HCT116 (cell line): ENCODE measurements around the gene EPHB3. TPM values are rescaled to one million over a fixed set of nuclear protein-coding genes. Genes with fewer than 3 reads are reported as not detected.
A peak's percentile ranks its signal among the peaks of the same experiment; 100 is the strongest.

Source experiments
- ATAC-seq: fragments of 200-7000 bp; cut with Tn5 transposase; 2 replicates; pipeline ENCODE4 v1.9.1; 2020; ENCODE audit warnings: mild to moderate bottlenecking, moderate library complexity
- BruUV-seq: library from RNA; stranded (reverse); fragments of 400-500 nt; replicated peaks from 2 replicates; lab custom pipeline; 2021; lab: Mats Ljungman, UMichigan
- CTCF ChIA-PET: fragments of 300-600 bp; sonication (Branson Sonifier 250); formaldehyde crosslinking; loops from one replicate; lab custom pipeline; 2021; ENCODE audit warnings: antibody characterized with exemption; lab: Charles Lee
- POLR2A ChIA-PET: fragments of 300-600, 350-600 bp; sonication (Branson Sonifier 250); formaldehyde crosslinking; loops from one replicate; lab custom pipeline; 2021; ENCODE audit warnings: antibody characterized with exemption; lab: Charles Lee
- RAD21 ChIA-PET, 2 experiments: fragments of 300-600 bp; sonication (Branson Sonifier 250); formaldehyde crosslinking; loops; one replicate each; lab custom pipeline; 2023; ENCODE audit warnings: low total read pairs in 2 of 2; ENCODE audit not compliant: uncharacterized antibody in 2 of 2, unreplicated experiment in 2 of 2, low non-redundant PET in 1 of 2; lab: Charles Lee
- DNase-seq: peaks from one replicate; pipeline ENCODE4 v3.0.0-alpha.2; 2010; ENCODE audit warnings: low read depth, low spot score
- H2AFZ ChIP-seq: fragments of 200-600 bp; shearing (Covaris generic), sonication (generic); 2 replicates; pipeline ENCODE4 v1.6.1; 2017; ENCODE audit warnings: low read depth, mixed run types, mixed read lengths, antibody characterized with exemption, low read length; ENCODE audit not compliant: poor library complexity, severe bottlenecking
- H3K27ac ChIP-seq: 2 replicates; pipeline ENCODE4 v1.5.1; 2012; ENCODE audit warnings: low read depth, low read length
- H3K27me3 ChIP-seq: fragments of 200-600 bp; sonication (generic); 2 replicates; pipeline ENCODE4 v1.6.1; 2016; ENCODE audit warnings: mixed run types, low read length, mixed read lengths; ENCODE audit not compliant: insufficient read depth
- H3K36me3 ChIP-seq, 2 experiments: fragments of 200-500 bp in 1 of 2; fragments of 200-600 bp in 1 of 2; sonication (Bioruptor generic) in 1 of 2; sonication (generic) in 1 of 2; 2 replicates each; pipeline versions ENCODE4 v1.5.1 to v1.6.1; 2014 to 2016; ENCODE audit warnings: low read length in 2 of 2, inconsistent platforms in 1 of 2, mixed read lengths in 1 of 2, mixed run types in 1 of 2; ENCODE audit not compliant: insufficient read depth in 2 of 2, control insufficient read depth in 1 of 2
- H3K4me1 ChIP-seq, 2 experiments: fragments of 200-600 bp in 1 of 2; sonication (generic) in 1 of 2; 2 replicates each; pipeline versions ENCODE4 v1.5.1 to v1.6.1; 2012 to 2017; ENCODE audit warnings: low read length in 2 of 2, inconsistent platforms in 1 of 2, mild to moderate bottlenecking in 1 of 2, mixed read lengths in 1 of 2, mixed run types in 1 of 2, moderate library complexity in 1 of 2; ENCODE audit not compliant: insufficient read depth in 2 of 2, control insufficient read depth in 1 of 2
- H3K4me2 ChIP-seq: fragments of 200-600 bp; sonication (generic); 2 replicates; pipeline ENCODE4 v1.6.1; 2017; ENCODE audit warnings: mixed run types, low read length, mixed read lengths
- H3K4me3 ChIP-seq, 2 experiments: fragments of 200-600 bp in 1 of 2; sonication (generic) in 1 of 2; replicated peaks in 1 of 2; 2 replicates each; pipeline ENCODE4 v1.5.1; 2011 to 2016; ENCODE audit warnings: low read length in 2 of 2, control low read depth in 1 of 2, low read depth in 1 of 2, mild to moderate bottlenecking in 1 of 2, mixed read lengths in 1 of 2, mixed run types in 1 of 2
- H3K79me2 ChIP-seq: fragments of 200-600 bp; sonication (generic); 2 replicates; pipeline ENCODE4 v1.6.1; 2017; ENCODE audit warnings: mild to moderate bottlenecking, mixed run types, low read length, moderate library complexity, mixed read lengths; ENCODE audit not compliant: insufficient read depth
- H3K9ac ChIP-seq: fragments of 200-600 bp; sonication (generic); 2 replicates; pipeline ENCODE4 v1.6.1; 2016; ENCODE audit warnings: low read length, mixed read lengths
- H3K9me2 ChIP-seq: fragments of 200-600 bp; sonication (generic), shearing (Covaris generic); 2 replicates; pipeline ENCODE4 v1.6.1; 2017; ENCODE audit warnings: mixed run types, mild to moderate bottlenecking, moderate library complexity; ENCODE audit not compliant: insufficient read depth
- H3K9me3 ChIP-seq, 2 experiments: fragments of 200-500 bp in 1 of 2; fragments of 200-600 bp in 1 of 2; sonication (Bioruptor generic) in 1 of 2; sonication (generic) in 1 of 2; 2 replicates each; pipeline ENCODE4 v1.6.1; 2014 to 2017; ENCODE audit warnings: low read length in 2 of 2, mixed read lengths in 2 of 2, inconsistent platforms in 1 of 2, low read depth in 1 of 2, mild to moderate bottlenecking in 1 of 2, mixed run types in 1 of 2, moderate library complexity in 1 of 2; ENCODE audit not compliant: control insufficient read depth in 1 of 2, insufficient read depth in 1 of 2
- H4K20me1 ChIP-seq: fragments of 200-600 bp; sonication (generic), shearing (Covaris generic); 2 replicates; pipeline ENCODE4 v1.6.1; 2017; ENCODE audit warnings: mixed run types, mild to moderate bottlenecking, moderate library complexity; ENCODE audit not compliant: insufficient read depth
- FOSL1 ChIP-seq: IDR thresholded peaks from 2 replicates; pipeline ENCODE4 v1.6.1; 2012; ENCODE audit warnings: low read depth
- SRF ChIP-seq: IDR thresholded peaks from 2 replicates; pipeline ENCODE4 v1.6.1; 2012; ENCODE audit warnings: low read depth
- YY1 ChIP-seq: IDR thresholded peaks from 2 replicates; pipeline ENCODE4 v1.6.1; 2011; ENCODE audit warnings: low read length, low read depth, moderate library complexity, mild to moderate bottlenecking; ENCODE audit not compliant: insufficient replicate concordance; ENCODE audit errors: extremely low read depth
- intact Hi-C: fragments of 100-400 bp; cut with micrococcal nuclease; formaldehyde crosslinking; loops from 2 replicates; pipeline ENCODE4 v1.10.0; 2022
- total RNA-seq: library from RNA; stranded (reverse); gene quantifications from one replicate; pipeline ENCODE4 v1.2.1, GENCODE V29; 2021; ENCODE audit not compliant: unreplicated experiment
- TF ChIP-seq, protein P1 (sequence below): IDR thresholded peaks from 2 replicates; pipeline ENCODE4 v1.6.1; 2012
- TF ChIP-seq, protein P2 (sequence below), 3 experiments: fragments of 200-600 bp in 1 of 3; sonication (generic) in 1 of 3; IDR thresholded peaks in 2 of 3; conservative IDR thresholded peaks in 1 of 3; 2 replicates each; pipeline ENCODE4 v1.5.1; 2012 to 2017; ENCODE audit warnings: low read depth in 2 of 3, low read length in 2 of 3, antibody characterized with exemption in 1 of 3, borderline replicate concordance in 1 of 3, control low read depth in 1 of 3, mild to moderate bottlenecking in 1 of 3, mixed read lengths in 1 of 3, mixed run types in 1 of 3, moderate library complexity in 1 of 3; ENCODE audit not compliant: insufficient read depth in 1 of 3

EPHB3 gene
- total RNA-seq, 1 experiment from 2014 or later, result 6.5 TPM

DNA sequence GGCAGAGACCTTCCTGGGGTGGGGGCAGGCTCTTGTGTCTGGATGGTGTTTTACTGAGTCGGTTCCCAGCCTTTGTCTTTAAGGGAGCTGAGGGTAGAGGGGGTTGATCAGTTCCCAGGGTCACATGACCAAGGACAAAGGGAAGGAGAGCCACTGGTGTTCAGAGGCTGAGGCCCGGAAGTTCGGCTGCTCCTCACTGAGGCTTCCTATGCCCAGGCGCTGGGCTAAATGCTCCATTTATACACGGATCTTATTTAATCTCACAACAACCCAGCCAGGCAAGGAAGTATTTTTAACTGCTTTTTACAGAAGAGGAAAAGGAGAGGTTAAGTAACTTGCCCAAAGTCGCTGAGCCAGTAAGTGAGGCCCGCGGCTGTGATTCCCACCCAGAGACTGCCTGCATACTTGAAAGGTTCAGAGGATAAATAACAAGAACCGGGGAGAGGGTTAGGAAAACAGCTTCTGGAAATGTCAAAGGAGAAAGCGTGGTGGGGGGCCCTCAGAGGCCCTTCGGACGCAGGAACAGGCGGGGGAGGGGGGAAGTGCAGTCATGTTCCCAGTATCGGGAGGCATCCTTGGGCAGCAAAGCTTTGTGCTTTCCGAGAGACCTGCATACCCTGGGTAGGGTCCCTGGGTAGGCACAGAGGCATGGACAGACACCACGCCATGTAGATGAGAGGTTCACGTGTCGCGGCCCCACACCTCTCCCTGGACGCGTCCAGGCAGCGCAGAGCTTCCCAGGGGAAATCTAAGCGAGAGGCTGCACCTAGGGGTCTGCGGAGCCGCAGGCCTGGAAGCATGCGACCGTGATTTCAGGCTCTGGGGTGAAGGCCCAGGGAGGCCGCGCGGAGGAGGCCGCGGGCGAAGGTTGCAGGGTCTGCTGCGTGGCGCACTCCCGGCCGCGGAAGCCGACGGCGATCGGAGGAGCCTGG lies 21.3 kb downstream of the EPHB3 start (continued):
- TF ChIP-seq YY1 (no peak), SRF (no peak)
- TF ChIP-seq, protein P1, sequence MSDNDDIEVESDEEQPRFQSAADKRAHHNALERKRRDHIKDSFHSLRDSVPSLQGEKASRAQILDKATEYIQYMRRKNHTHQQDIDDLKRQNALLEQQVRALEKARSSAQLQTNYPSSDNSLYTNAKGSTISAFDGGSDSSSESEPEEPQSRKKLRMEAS, result no peak
- TF ChIP-seq, all 23 proteins: peak for 0

DNA sequence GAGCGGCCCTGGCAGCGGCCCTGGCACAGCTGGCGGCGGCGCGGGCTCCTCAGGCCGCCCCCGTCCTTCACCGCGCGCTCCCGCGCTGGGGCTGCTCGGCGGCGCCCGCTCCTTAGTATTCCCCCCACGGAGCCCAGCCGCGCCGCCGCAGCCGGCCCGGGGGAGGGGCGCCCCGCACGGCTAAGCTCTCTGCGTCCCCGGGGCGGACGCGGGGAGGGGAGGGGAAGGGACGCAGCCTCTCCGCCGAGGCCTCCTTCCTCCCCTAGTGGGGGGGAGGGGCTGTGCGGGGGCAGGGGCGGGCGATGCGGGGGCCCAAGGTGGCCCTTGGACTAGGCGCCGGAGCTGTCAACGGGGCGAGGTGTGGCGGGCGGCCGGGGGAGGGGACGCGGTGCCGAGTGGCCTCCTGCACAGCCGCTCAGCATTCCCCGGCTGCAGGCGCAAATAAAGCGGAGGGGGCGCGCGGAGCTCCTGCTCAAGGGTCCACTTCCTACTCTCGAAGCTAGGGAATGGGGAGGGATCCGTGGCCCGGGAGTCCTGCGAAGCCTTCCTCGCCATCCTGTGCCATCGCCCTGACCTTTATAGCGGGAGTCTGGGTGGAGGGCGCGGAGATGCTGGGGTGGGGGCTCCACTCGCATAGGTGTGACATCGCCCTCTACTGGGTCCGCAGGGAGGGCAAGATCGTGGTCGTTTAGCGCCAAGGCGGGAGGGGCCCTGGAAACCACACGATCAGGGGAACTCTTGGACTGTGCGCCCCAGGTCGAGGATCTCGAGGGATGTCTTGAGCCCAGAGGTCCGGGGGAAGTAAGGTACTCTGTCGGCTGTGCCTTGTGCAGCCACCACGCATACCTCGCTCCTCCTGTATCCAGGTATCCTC lies 22.2 kb downstream of the EPHB3 start:
- Histone ChIP-seq H3K4me1 (peaks cover 0 to 9% of the 10 kb centered on the region in 2 experiments; a peak in 2 of 4 replicates), H3K27me3 (no peaks in the 10 kb centered on the region), H3K79me2 (no peaks in the 10 kb centered on the region), H3K27ac (no peak overlapping the region)
- RAD21 ChIA-PET, result no interaction called here
- no peak for DNase-seq
- intact Hi-C loops, result no loop called here
- CTCF ChIA-PET, result no interaction called here
- TF ChIP-seq FOSL1, result no peak
- TF ChIP-seq, protein P2, sequence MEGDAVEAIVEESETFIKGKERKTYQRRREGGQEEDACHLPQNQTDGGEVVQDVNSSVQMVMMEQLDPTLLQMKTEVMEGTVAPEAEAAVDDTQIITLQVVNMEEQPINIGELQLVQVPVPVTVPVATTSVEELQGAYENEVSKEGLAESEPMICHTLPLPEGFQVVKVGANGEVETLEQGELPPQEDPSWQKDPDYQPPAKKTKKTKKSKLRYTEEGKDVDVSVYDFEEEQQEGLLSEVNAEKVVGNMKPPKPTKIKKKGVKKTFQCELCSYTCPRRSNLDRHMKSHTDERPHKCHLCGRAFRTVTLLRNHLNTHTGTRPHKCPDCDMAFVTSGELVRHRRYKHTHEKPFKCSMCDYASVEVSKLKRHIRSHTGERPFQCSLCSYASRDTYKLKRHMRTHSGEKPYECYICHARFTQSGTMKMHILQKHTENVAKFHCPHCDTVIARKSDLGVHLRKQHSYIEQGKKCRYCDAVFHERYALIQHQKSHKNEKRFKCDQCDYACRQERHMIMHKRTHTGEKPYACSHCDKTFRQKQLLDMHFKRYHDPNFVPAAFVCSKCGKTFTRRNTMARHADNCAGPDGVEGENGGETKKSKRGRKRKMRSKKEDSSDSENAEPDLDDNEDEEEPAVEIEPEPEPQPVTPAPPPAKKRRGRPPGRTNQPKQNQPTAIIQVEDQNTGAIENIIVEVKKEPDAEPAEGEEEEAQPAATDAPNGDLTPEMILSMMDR (IDR thresholded peaks at IDR 0.05 in 2 of 3, conservative IDR thresholded peaks at IDR 0.05 in 1 of 3; ENCODE audit: borderline replicate concordance in 1 of 3, insufficient read depth in 1 of 3, low read depth in 2 of 3, low read length in 2 of 3), result peak in 2 of 3 experiments; percentile 27 to 29; a peak in 2 of 6 replicates
- TF ChIP-seq, all 23 proteins: peak for 1
- H3K4me3 ChIP-seq, result no peak overlapping the region
- POLR2A ChIA-PET, result no interaction called here
- no peaks in the 10 kb centered on the region for H4K20me1 ChIP-seq
- BruUV-seq, result no TSS peak
- H3K9me2 ChIP-seq, result no peaks in the 10 kb centered on the region
- H3K9me3 ChIP-seq, result no peaks in the 10 kb centered on the region
- no peak overlapping the region for H2AFZ ChIP-seq
- no peaks in the 10 kb centered on the region for H3K36me3 ChIP-seq
- H3K4me2 ChIP-seq, result no peak overlapping the region
- H3K9ac ChIP-seq, result no peak overlapping the region
- ATAC-seq, result peak; percentile 44
